ENCODE data around the gene SIMC1. TPM values are rescaled to one million over a fixed set of nuclear protein-coding genes. Genes with fewer than 3 reads are reported as not detected.
A peak's percentile ranks its signal among the peaks of the same experiment; 100 is the strongest.

Gene SIMC1
- total RNA-seq, 1 experiment from 2014 or later: 17.7 TPM

GRCh38 chr5:176356179-176356566 lies 117.9 kb downstream of the SIMC1 start:
- H3K79me1 ChIP-seq (ENCODE audit: insufficient read depth, low read depth, low read length, poor library complexity, severe bottlenecking): no peaks in the 10 kb centered on the region
- no peak overlapping the region for H2AK5ac ChIP-seq (ENCODE audit: insufficient read length, low read length)
- no peak overlapping the region for H3K14ac ChIP-seq (ENCODE audit: insufficient read depth, low read length)
- peaks cover 2% of the 10 kb centered on the region for H3K23me2 ChIP-seq (ENCODE audit: insufficient read length, low read depth, low read length, poor library complexity, severe bottlenecking)
- H3K27me3 ChIP-seq (ENCODE audit: insufficient read depth, low read length): no peaks in the 10 kb centered on the region
- no peak overlapping the region for H2BK12ac ChIP-seq (ENCODE audit: insufficient read length, low read depth, low read length)
- no peak overlapping the region for H2BK15ac ChIP-seq (ENCODE audit: low read depth, low read length)
- no peak overlapping the region for H3K4me2 ChIP-seq (ENCODE audit: insufficient read depth, insufficient read length, low read length)
- H4K20me1 ChIP-seq (ENCODE audit: control insufficient read depth, insufficient read depth, insufficient read length): no peaks in the 10 kb centered on the region
- H2BK5ac ChIP-seq (ENCODE audit: insufficient read length, low read length): no peak overlapping the region
- no peak overlapping the region for H4K5ac ChIP-seq (ENCODE audit: insufficient read length, low read depth, low read length)
- DNase-seq: no peak
- H2BK20ac ChIP-seq (ENCODE audit: low read depth, low read length, poor library complexity, severe bottlenecking): no peak overlapping the region
- no peak overlapping the region for H3K56ac ChIP-seq (ENCODE audit: insufficient read length, low read depth, low read length)
- no peak overlapping the region for H3K9ac ChIP-seq (ENCODE audit: extremely low read depth, insufficient read length, low read length)
- H3K4me3 Mint-ChIP-seq: no peak overlapping the region
- no peaks in the 10 kb centered on the region; the same call in 1 of the 2 replicates for H3K4me1 ChIP-seq (ENCODE audit: insufficient read depth, low read length)
- no CpG with 5 or more reads among the region's 3 CpGs for WGBS (ENCODE audit: extremely low coverage, insufficient read length, low lambda C conversion rate)
- no peaks in the 10 kb centered on the region for H3K9me3 ChIP-seq (ENCODE audit: control insufficient read depth, low read depth, low read length)
- H4K91ac ChIP-seq (ENCODE audit: insufficient read length, low read depth, low read length): no peak overlapping the region
- peaks cover 6 to 10% of the 10 kb centered on the region in 2 experiments for H3K4me1 Mint-ChIP-seq
- no peak overlapping the region for H2BK120ac ChIP-seq (ENCODE audit: low read depth, low read length, poor library complexity, severe bottlenecking)
- H2AFZ ChIP-seq (ENCODE audit: low read length): no peak overlapping the region
- no peak overlapping the region for H3K23ac ChIP-seq (ENCODE audit: insufficient read length, low read depth, low read length)
- no peaks in the 10 kb centered on the region for H3K9me3 Mint-ChIP-seq
- peak overlapping the region in 1 of 3 experiments; percentile 76; a peak in 1 of 7 replicates for H3K27ac Mint-ChIP-seq
- no peak overlapping the region for H3K18ac ChIP-seq (ENCODE audit: insufficient read length, low read depth, low read length)
- peaks cover 8% of the 10 kb centered on the region; the same call in 1 of the 2 replicates for H3K79me2 ChIP-seq (ENCODE audit: insufficient read depth, low read length)
- no peak overlapping the region for H3K27ac ChIP-seq (ENCODE audit: insufficient read length, low read depth, low read length)
- H4K8ac ChIP-seq (replicated peaks; ENCODE audit: insufficient read length, low read depth, low read length): no peak overlapping the region
- no peak overlapping the region for H3K4ac ChIP-seq (ENCODE audit: low read depth, low read length)
- peaks cover 38 to 83% (median 69%) of the 10 kb centered on the region in 3 experiments for H3K36me3 Mint-ChIP-seq (ENCODE audit: insufficient read depth in 1 of 3, low read depth in 3 of 3)
- no peak overlapping the region for H3T11ph ChIP-seq (ENCODE audit: low read length)
- no peaks in the 10 kb centered on the region for H3K27me3 Mint-ChIP-seq (ENCODE audit: low read depth)
- no peak for TF ChIP-seq CTCF (conservative IDR thresholded peaks at IDR 0.05)
